ENCODE data around the gene ZNF750. TPM values are rescaled to one million over a fixed set of nuclear protein-coding genes. Genes with fewer than 3 reads are reported as not detected.

ZNF750 gene
- total and polyA plus RNA-seq, 2 of the 13 experiments (the other 11 are each of a cell fraction or from before 2014, with no cell fraction given), result not detected

DNA sequence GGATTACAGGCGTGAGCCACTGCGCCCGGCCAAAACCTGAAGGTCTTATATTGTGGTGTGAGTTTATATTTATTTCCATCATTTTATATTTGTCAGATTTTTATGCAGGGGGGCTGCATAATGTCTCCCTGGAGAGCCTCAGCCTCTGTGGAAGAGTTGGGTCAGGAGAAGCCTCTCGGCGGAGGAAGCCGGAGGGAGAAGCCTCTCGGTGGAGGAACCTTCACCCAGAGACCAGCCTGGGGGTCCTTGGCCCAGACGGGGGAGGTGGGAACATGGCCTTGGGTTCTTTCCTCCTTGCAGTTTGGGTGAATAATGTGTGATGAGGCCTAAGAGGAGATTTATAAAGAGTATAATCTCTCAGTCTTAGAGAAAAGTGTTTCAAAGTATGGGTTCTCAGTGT, 22.4 kb upstream of the ZNF750 start:
- intact Hi-C loops (cut with micrococcal nuclease; ENCODE audit: unreplicated experiment) (no loop called here), in situ Hi-C loops (cut with HindIII; ENCODE audit: extremely low pct_ligation_motif_present, low pct_unique_long_range_greater_than_20kb) (no loop called here)
- no peak overlapping the region for H3K4me2 ChIP-seq (ENCODE audit: low read depth, low read length)
- H3K9me3 ChIP-seq (ENCODE audit: low read length), result no peaks in the 10 kb centered on the region
- 97% methylated on average over 8 of the region's 8 CpGs for WGBS (ENCODE audit: low lambda C conversion rate)
- no TSS peak for BruUV-seq (replicated peaks)
- no peak overlapping the region for H3K27ac ChIP-seq (ENCODE audit: extremely low read length, insufficient read depth, low read length)
- FAIRE-seq, result no peak
- POLR2A ChIA-PET, result no interaction called here
- no peak for ATAC-seq
- H3K27me3 ChIP-seq (ENCODE audit: control insufficient read depth in 1 of 2, insufficient read depth in 2 of 2, low read length in 2 of 2), result no peaks in the 10 kb centered on the region
- H4K20me1 ChIP-seq (ENCODE audit: insufficient read depth, low read length), result no peaks in the 10 kb centered on the region
- no peaks in the 10 kb centered on the region for H3K36me3 ChIP-seq (replicated peaks in 1 of 2; ENCODE audit: control insufficient read depth in 1 of 2, insufficient read depth in 2 of 2, low read length in 2 of 2)
- no peak for TF ChIP-seq KAT8 (CRISPR knock-in tag; IDR thresholded peaks at IDR 0.05)
- TF ChIP-seq NFYB (CRISPR knock-in tag; IDR thresholded peaks at IDR 0.05), result no peak
- TF ChIP-seq NR2F1 (CRISPR knock-in tag; IDR thresholded peaks at IDR 0.05), result no peak
- TF ChIP-seq ZNF768 (CRISPR knock-in tag; IDR thresholded peaks at IDR 0.05), result no peak
- TF ChIP-seq ZNF510 (CRISPR knock-in tag; IDR thresholded peaks at IDR 0.05; ENCODE audit: low read depth), result no peak
- TF ChIP-seq EEA1 (CRISPR knock-in tag; IDR thresholded peaks at IDR 0.05; ENCODE audit: borderline replicate concordance), result no peak
- no peak for TF ChIP-seq TARDBP (CRISPR knock-in tag; IDR thresholded peaks at IDR 0.05)
- TF ChIP-seq NAIF1 (CRISPR knock-in tag; IDR thresholded peaks at IDR 0.05; ENCODE audit: borderline replicate concordance), result no peak
- no peak for TF ChIP-seq GATA4 (IDR thresholded peaks at IDR 0.05; ENCODE audit: borderline replicate concordance, low read depth)
- TF ChIP-seq CEBPB (IDR thresholded peaks at IDR 0.05; ENCODE audit: borderline replicate concordance, low read depth, low read length), result no peak
- TF ChIP-seq ZMYM2 (CRISPR knock-in tag; IDR thresholded peaks at IDR 0.05), result no peak
- TF ChIP-seq ATM (IDR thresholded peaks at IDR 0.05; ENCODE audit: borderline replicate concordance), result no peak
- TF ChIP-seq RFX3 (CRISPR knock-in tag; IDR thresholded peaks at IDR 0.05), result no peak
- TF ChIP-seq TSC22D2 (CRISPR knock-in tag; IDR thresholded peaks at IDR 0.05; ENCODE audit: borderline replicate concordance), result no peak
- no peak overlapping the region for H3K9ac ChIP-seq (ENCODE audit: insufficient read depth, low read depth, low read length)
- H2AFZ ChIP-seq (ENCODE audit: low read length), result no peak overlapping the region
- H3K4me1 ChIP-seq (ENCODE audit: insufficient read depth, low read length), result peaks cover 17% of the 10 kb centered on the region
- no peak for DNase-seq (ENCODE audit: low spot score)
- H3K4me3 ChIP-seq (replicated peaks in 1 of 3; ENCODE audit: insufficient read depth in 1 of 3, low read depth in 2 of 3, low read length in 3 of 3), result no peak overlapping the region
- CTCF ChIA-PET (ENCODE audit: low intra/inter-chr PET ratio, low total read pairs), result no interaction called here
- no peaks in the 10 kb centered on the region for H3K79me2 ChIP-seq (ENCODE audit: insufficient read depth, low read length)
